Testis (tissue), 5 donors: ENCODE data around the gene DOP1B. TPM values are rescaled to one million over a fixed set of nuclear protein-coding genes. Genes with fewer than 3 reads are reported as not detected.
A peak's percentile ranks its signal among the peaks of the same experiment; 100 is the strongest.

Experiments used
- DNase-seq: peaks from one replicate; pipeline ENCODE4 v3.0.0-alpha.2; 2019
- H3K27ac ChIP-seq, 2 donors: fragments of 200-600 bp; sonication (generic); one replicate each; pipeline ENCODE4 v1.5.1; 2019
- H3K27me3 ChIP-seq: fragments of 200-600 bp; sonication (generic); one replicate; pipeline ENCODE4 v1.5.1; 2019
- H3K36me3 ChIP-seq: fragments of 200-600 bp; sonication (generic); one replicate; pipeline ENCODE4 v1.5.1; 2017; ENCODE audit warnings: low read depth; ENCODE audit errors: missing control alignments
- H3K4me1 ChIP-seq: fragments of 200-600 bp; sonication (generic); one replicate; pipeline ENCODE4 v1.5.1; 2019
- H3K4me3 ChIP-seq, 2 donors: fragments of 200-600 bp; sonication (generic); one replicate each; pipeline ENCODE4 v1.5.1; 2017 to 2019
- H3K9me3 ChIP-seq: fragments of 200-600 bp; sonication (generic); one replicate; pipeline ENCODE4 v1.5.1; 2017
- CTCF ChIP-seq, 3 experiments: fragments of 450-650 bp in 2 of 3; fragments of 200-600 bp in 1 of 3; sonication (generic) in 1 of 3; IDR thresholded peaks; one replicate each; pipeline ENCODE4 v1.5.1; 2016 to 2019; ENCODE audit warnings: antibody characterized with exemption in 3 of 3, mild to moderate bottlenecking in 2 of 3, moderate library complexity in 1 of 3
- POLR2A ChIP-seq: fragments of 450-650 bp; IDR thresholded peaks from one replicate; pipeline ENCODE4 v1.6.1; 2017; ENCODE audit warnings: antibody characterized with exemption, mild to moderate bottlenecking, moderate library complexity
- WGBS, 2 donors: methylation state at CpG; one replicate each; pipeline ENCODE4 v1.1.5; 2018; 5-methylcytosine and 5-hydroxymethylcytosine counted together
- intact Hi-C: fragments of 100-400 bp; cut with DNase I; formaldehyde crosslinking; loops from one replicate; pipeline ENCODE4 v1.15.1; 2023; ENCODE audit warnings: low total_unique reads
- long read RNA-seq, 2 donors: transcript quantifications; one replicate each; lab custom pipeline, GENCODE V29; 2026
- polyA plus RNA-seq: library from polyadenylated mRNA; stranded (reverse); fragments of 350-450 nt; fragmentation: Illumina TruSeq; extraction: RNeasy Lipid Tissue Mini Kit (QIAGEN cat#74804); gene quantifications from one replicate; pipeline ENCODE4 v1.2.3, GENCODE V29; 2014; ENCODE audit warnings: low read depth, low replicate concordance; ENCODE audit not compliant: insufficient read depth
- total RNA-seq, 2 donors: library from RNA; depleted of rRNA; stranded (reverse); fragments of >200 nt; gene quantifications; one replicate each; pipeline ENCODE4 v1.2.3, GENCODE V29; 2016

Gene DOP1B
- 10 to 100 TPM; 19.1 to 24.3 TPM for total RNA-seq
- polyA plus RNA-seq = 9.6 TPM
- long read RNA-seq, donor 1, partial matches to known transcripts = 18 of 18 reads
- long read RNA-seq, donor 1, other reads (novel, unspliced or antisense) = 0 of 18 reads
- long read RNA-seq, donor 2 = 0 reads

GRCh38 chr21:36156815-36157670 lies at the start of gene DOP1B:
TSS of gene DOP1B (plus strand) at chr21:36156824. CDS start at chr21:36164734, 7,910 bp downstream.
- peak; percentile 34 for DNase-seq
- intact Hi-C loops = loop anchor here (10.0 kb wide), 1 partner anchor 168 kb away; the partner anchor contains the start of gene MORC3

DNA sequence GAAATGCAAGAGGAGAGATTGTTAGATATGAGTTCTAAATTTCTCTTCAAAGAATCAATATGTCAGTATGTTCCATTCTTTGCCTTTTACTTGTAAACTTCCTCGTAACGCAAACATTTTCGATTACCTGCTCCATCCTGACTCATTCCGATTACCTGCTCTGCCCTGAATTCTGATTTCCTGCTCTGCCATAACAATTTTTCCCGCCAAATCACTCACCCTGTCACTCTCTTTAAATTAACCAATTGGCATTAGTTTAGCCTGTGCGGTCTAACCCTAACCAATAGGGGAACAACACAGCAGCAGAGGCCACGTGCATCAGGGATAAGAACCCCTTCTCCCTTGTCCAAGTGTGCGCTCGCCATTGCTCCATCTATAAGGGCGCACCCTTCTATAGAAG lies 46.8 kb upstream of the DOP1B start:
- H3K36me3 ChIP-seq = no peaks in the 10 kb centered on the region
- no peaks in the 10 kb centered on the region for H3K9me3 ChIP-seq
- no peak overlapping the region for H3K4me3 ChIP-seq
- no peak for DNase-seq
- intact Hi-C loops = no loop called here
- H3K27me3 ChIP-seq = no peaks in the 10 kb centered on the region
- no peak for TF ChIP-seq POLR2A
- H3K27ac ChIP-seq = no peak overlapping the region
- WGBS, 2 donors = 93 to 95% methylated on average over 10 of the region's 10 CpGs
- peaks cover 6% of the 10 kb centered on the region for H3K4me1 ChIP-seq

More at GRCh38 chr21:36156815-36157670, at the start of gene DOP1B:
- no peaks in the 10 kb centered on the region for H3K27me3 ChIP-seq
- WGBS, 2 donors = 2% methylated on average over 32 of the region's 83 CpGs; no CpG with 5 or more reads in 1 of the 2 donors
- H3K36me3 ChIP-seq = no peaks in the 10 kb centered on the region
- H3K27ac ChIP-seq = peak within 1 kb of the TSS; percentile 59 to 82
- H3K4me3 ChIP-seq = peak within 1 kb of the TSS; percentile 78 to 92
- TF ChIP-seq CTCF (IDR thresholded peaks at IDR 0.05) = no peak
- TF ChIP-seq POLR2A = peak; percentile 56
- peaks cover 5% of the 10 kb centered on the region for H3K4me1 ChIP-seq
- H3K9me3 ChIP-seq = no peaks in the 10 kb centered on the region

- Histone ChIP-seq H3K4me1 (peaks cover 6% of the 10 kb centered on the region), H3K9me3 (no peaks in the 10 kb centered on the region), H3K4me3 (no peak overlapping the region), H3K36me3 (no peaks in the 10 kb centered on the region), H3K27ac (no peak overlapping the region), H3K27me3 (no peaks in the 10 kb centered on the region)
- intact Hi-C loops = no loop called here
- TF ChIP-seq POLR2A (no peak), CTCF (IDR thresholded peaks at IDR 0.05) (no peak)
- no peak for DNase-seq
- 74 to 79% methylated on average over 8 of the region's 8 CpGs for WGBS, 2 donors
These were observed 45.4 kb upstream of the DOP1B start for GRCh38 chr21:36111238-36111637.

DNA sequence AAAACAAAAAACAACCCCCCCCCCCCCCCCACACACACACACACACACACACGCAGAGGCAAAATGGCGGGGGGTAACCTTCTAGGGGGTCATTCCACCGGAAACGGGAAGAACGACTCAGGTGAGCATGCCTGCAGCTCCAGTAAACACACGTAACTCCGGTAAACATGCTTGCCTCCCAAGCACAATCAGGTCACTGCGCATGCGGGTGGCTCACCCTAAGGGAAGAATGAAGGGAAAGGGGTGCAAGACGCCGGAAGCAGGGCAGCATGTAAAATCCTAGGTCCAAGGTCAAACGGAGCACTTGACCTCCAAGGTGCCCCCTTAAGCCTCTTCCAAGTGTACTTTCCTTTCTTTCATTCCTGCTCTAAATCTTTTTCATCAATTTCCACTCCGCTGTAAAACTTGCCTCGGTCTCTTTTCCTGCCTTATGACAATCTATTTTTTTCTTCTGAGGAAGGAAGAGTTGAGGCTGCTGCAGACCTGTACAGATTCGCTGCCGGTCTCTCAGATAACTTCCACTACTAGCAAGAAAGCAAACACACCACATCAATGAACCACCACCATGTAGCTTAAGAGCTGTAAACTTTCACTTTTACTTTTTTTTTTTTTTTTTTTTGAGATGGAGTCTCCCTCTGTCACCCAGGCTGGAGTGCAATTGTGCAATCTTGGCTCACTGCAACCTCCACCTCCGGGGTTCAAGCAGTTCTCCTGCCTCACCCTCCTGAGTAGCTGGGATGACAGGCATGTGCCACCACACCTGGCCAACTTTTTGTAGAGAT lies 42.8 kb upstream of the DOP1B start:
- no peaks in the 10 kb centered on the region for H3K9me3 ChIP-seq
- peak overlapping the region in 1 of 2 donors; percentile 71 for H3K27ac ChIP-seq
- 30 to 44% methylated on average over 16 to 17 of the region's 17 CpGs for WGBS, 2 donors
- H3K27me3 ChIP-seq = no peaks in the 10 kb centered on the region
- intact Hi-C loops = no loop called here
- H3K4me3 ChIP-seq = peak overlapping the region; percentile 40 to 45
- peaks cover 6% of the 10 kb centered on the region for H3K4me1 ChIP-seq
- no peaks in the 10 kb centered on the region for H3K36me3 ChIP-seq
- no peak for TF ChIP-seq POLR2A
- no peak for TF ChIP-seq CTCF (IDR thresholded peaks at IDR 0.05)
- peak; percentile 67 for DNase-seq
